H1 (cell line): ENCODE results near the gene KIAA1614. TPM values are rescaled to one million over a fixed set of nuclear protein-coding genes. Genes with fewer than 3 reads are reported as not detected.

Experiments used
- CTCF ChIA-PET: fragments of 300-600 bp; sonication (Branson Sonifier 250); formaldehyde crosslinking; loops from one replicate; lab custom pipeline; 2021; ENCODE audit not compliant: partially characterized antibody; lab: Charles Lee
- POLR2A ChIA-PET: fragments of 300-600 bp; sonication (Branson Sonifier 250); formaldehyde crosslinking; loops from one replicate; lab custom pipeline; 2021; ENCODE audit warnings: inconsistent platforms; ENCODE audit not compliant: partially characterized antibody; lab: Charles Lee
- DNase-seq, 2 experiments: peaks; one replicate each; pipeline versions ENCODE4 v3.0.0 to v3.0.0-alpha.2; 2010 to 2022; ENCODE audit warnings: low spot score in 2 of 2, low read depth in 1 of 2, mixed read lengths in 1 of 2
- FAIRE-seq: peaks from 2 replicates; lab custom pipeline; 2011; peaks lifted over from hg19 to GRCh38; lab: Jason Lieb, UNC
- H2AFZ ChIP-seq: 2 replicates; pipeline ENCODE4 v1.8.1; 2012; ENCODE audit warnings: low read length, inconsistent platforms
- H2AK5ac ChIP-seq: 2 replicates; pipeline ENCODE4 v1.6.1; 2013; ENCODE audit warnings: low read depth, low read length
- H2BK120ac ChIP-seq: replicated peaks from 2 replicates; pipeline ENCODE3; 2013; ENCODE audit warnings: low read depth, low read length, inconsistent platforms
- H2BK12ac ChIP-seq: 2 replicates; pipeline ENCODE4 v1.6.1; 2013; ENCODE audit warnings: low read depth, low read length
- H2BK15ac ChIP-seq: 2 replicates; pipeline ENCODE4 v1.6.1; 2013; ENCODE audit warnings: low read length
- H2BK20ac ChIP-seq: 2 replicates; pipeline ENCODE4 v1.6.1; 2013; ENCODE audit warnings: low read length
- H2BK5ac ChIP-seq: 2 replicates; pipeline ENCODE4 v1.6.1; 2013; ENCODE audit warnings: low read depth, low read length
- H3K14ac ChIP-seq: 2 replicates; pipeline ENCODE4 v1.6.1; 2013; ENCODE audit warnings: inconsistent platforms; ENCODE audit not compliant: insufficient read length
- H3K18ac ChIP-seq: 2 replicates; pipeline ENCODE4 v1.6.1; 2013; ENCODE audit warnings: low read length; ENCODE audit errors: extremely low read depth
- H3K23ac ChIP-seq: 2 replicates; pipeline ENCODE4 v1.6.1; 2013; ENCODE audit warnings: inconsistent platforms; ENCODE audit not compliant: insufficient read length
- H3K23me2 ChIP-seq: 2 replicates; pipeline ENCODE4 v1.6.1; 2013; ENCODE audit warnings: low read depth, low read length
- H3K27ac ChIP-seq: 2 replicates; pipeline ENCODE4 v1.6.1; 2011; ENCODE audit warnings: low read depth, low read length, inconsistent platforms
- H3K27me3 ChIP-seq, 4 experiments: replicated peaks in 1 of 4; 1 replicate in 1 of 4; 2 replicates in 3 of 4; pipeline versions ENCODE4 v1.6.1 to v1.8.1; 2011 to 2013; ENCODE audit warnings: low read length in 3 of 4, mild to moderate bottlenecking in 3 of 4, inconsistent platforms in 2 of 4, mixed read lengths in 2 of 4, moderate library complexity in 1 of 4; ENCODE audit not compliant: control insufficient read depth in 3 of 4, insufficient read depth in 3 of 4; ENCODE audit errors: extremely low read depth in 1 of 4
- H3K36me3 ChIP-seq, 4 experiments: 2 replicates each; pipeline versions ENCODE4 v1.6.1 to v1.8.1; 2011 to 2013; ENCODE audit warnings: mild to moderate bottlenecking in 4 of 4, low read length in 3 of 4, moderate library complexity in 2 of 4, control low read depth in 1 of 4, inconsistent platforms in 1 of 4; ENCODE audit not compliant: insufficient read depth in 4 of 4, control insufficient read depth in 2 of 4
- H3K4ac ChIP-seq: replicated peaks from 2 replicates; pipeline ENCODE3; 2013; ENCODE audit warnings: low read length, low read depth, mixed read lengths, inconsistent platforms; ENCODE audit not compliant: insufficient read length
- H3K4me1 ChIP-seq, 4 experiments: replicated peaks in 1 of 4; 1 replicate in 1 of 4; 2 replicates in 3 of 4; pipeline versions ENCODE4 v1.6.1 to v1.8.1; 2011 to 2013; ENCODE audit warnings: low read length in 3 of 4, inconsistent platforms in 2 of 4, mixed read lengths in 1 of 4; ENCODE audit not compliant: insufficient read depth in 4 of 4, control insufficient read depth in 3 of 4
- H3K4me2 ChIP-seq, 2 experiments: 2 replicates each; pipeline versions ENCODE4 v1.6.1 to v1.8.1; 2011 to 2013; ENCODE audit warnings: low read depth in 2 of 2, low read length in 2 of 2, control low read depth in 1 of 2, inconsistent platforms in 1 of 2, mild to moderate bottlenecking in 1 of 2; ENCODE audit not compliant: insufficient read depth in 1 of 2
- H3K4me3 ChIP-seq, 4 experiments: fragments of 200-600, 300-600 bp in 1 of 4; sonication (generic), shearing (Covaris generic), sonication (Bioruptor Twin) in 1 of 4; 2 replicates each; pipeline versions ENCODE4 v1.5.1 to v1.8.1; 2011 to 2016; ENCODE audit warnings: low read length in 4 of 4, low read depth in 3 of 4, control low read depth in 2 of 4, inconsistent platforms in 2 of 4, mild to moderate bottlenecking in 2 of 4, mixed read lengths in 1 of 4, moderate library complexity in 1 of 4; ENCODE audit not compliant: insufficient read depth in 2 of 4; ENCODE audit errors: extremely low read depth in 1 of 4
- H3K56ac ChIP-seq: replicated peaks from 2 replicates; pipeline ENCODE3; 2013; ENCODE audit warnings: low read depth, mild to moderate bottlenecking, mixed read lengths, low read length, inconsistent platforms; ENCODE audit not compliant: insufficient read length
- H3K79me1 ChIP-seq: 2 replicates; pipeline ENCODE4 v1.6.1; 2013; ENCODE audit warnings: low read depth, low read length, control low read depth
- H3K79me2 ChIP-seq, 2 experiments: 2 replicates each; pipeline versions ENCODE4 v1.6.1 to v1.8.1; 2012 to 2013; ENCODE audit warnings: low read length in 2 of 2, mild to moderate bottlenecking in 2 of 2, inconsistent platforms in 1 of 2; ENCODE audit not compliant: insufficient read depth in 2 of 2, control insufficient read depth in 1 of 2
- H3K9ac ChIP-seq, 4 experiments: replicated peaks in 1 of 4; 1 replicate in 1 of 4; 2 replicates in 3 of 4; pipeline versions ENCODE4 v1.6.1 to v1.8.1; 2011 to 2013; ENCODE audit warnings: low read depth in 3 of 4, low read length in 3 of 4, control low read depth in 2 of 4, mild to moderate bottlenecking in 2 of 4, moderate library complexity in 2 of 4, inconsistent platforms in 1 of 4; ENCODE audit errors: extremely low read depth in 1 of 4
- H3K9me3 ChIP-seq, 2 experiments: 2 replicates each; pipeline versions ENCODE4 v1.6.1 to v1.8.1; 2012 to 2013; ENCODE audit warnings: mild to moderate bottlenecking in 2 of 2, moderate library complexity in 2 of 2, control low read depth in 1 of 2, inconsistent platforms in 1 of 2, low read depth in 1 of 2, low read length in 1 of 2, mixed read lengths in 1 of 2; ENCODE audit not compliant: insufficient read depth in 2 of 2
- H4K20me1 ChIP-seq, 2 experiments: replicated peaks in 1 of 2; 2 replicates each; pipeline versions ENCODE3 to v1.8.1; 2011 to 2013; ENCODE audit warnings: inconsistent platforms in 2 of 2, low read length in 2 of 2, mild to moderate bottlenecking in 1 of 2; ENCODE audit not compliant: insufficient read depth in 2 of 2, control insufficient read depth in 1 of 2
- H4K5ac ChIP-seq: 2 replicates; pipeline ENCODE4 v1.6.1; 2013; ENCODE audit warnings: low read length, low read depth, mixed read lengths, inconsistent platforms; ENCODE audit not compliant: insufficient read length
- H4K8ac ChIP-seq: 2 replicates; pipeline ENCODE4 v1.8.0; 2013; ENCODE audit warnings: mild to moderate bottlenecking, moderate library complexity, low read length, inconsistent platforms; ENCODE audit not compliant: insufficient read depth; ENCODE audit errors: extremely low read depth
- H4K91ac ChIP-seq: replicated peaks from 2 replicates; pipeline ENCODE3; 2013; ENCODE audit warnings: low read length, mixed read lengths, inconsistent platforms; ENCODE audit not compliant: insufficient read length
- ASH2L ChIP-seq: fragments of 200-600, 300-600 bp; sonication (generic); IDR thresholded peaks from one replicate; pipeline ENCODE4 v1.7.1; 2017; ENCODE audit warnings: low read length
- CBX8 ChIP-seq: fragments of 300-800, 300-1000 bp; sonication (generic); IDR thresholded peaks from 2 replicates; pipeline ENCODE4 v1.7.1; 2016; ENCODE audit warnings: low read depth, low read length, borderline replicate concordance
- FOSL1 ChIP-seq: IDR thresholded peaks from 2 replicates; pipeline ENCODE4 v1.6.1; 2011; ENCODE audit warnings: mild to moderate bottlenecking, low read depth, low read length, moderate library complexity; ENCODE audit not compliant: insufficient read depth
- WGBS, 2 experiments: shearing (Covaris generic) in 1 of 2; methylation state at CpG; one replicate each; pipeline versions ENCODE4 v1.1.6 to v1.1.7; 2013 to 2015; ENCODE audit warnings: low lambda C conversion rate in 2 of 2, mixed read lengths in 2 of 2, inconsistent platforms in 1 of 2, low coverage in 1 of 2, missing lambda C conversion rate in 1 of 2; ENCODE audit not compliant: insufficient replicate concordance in 2 of 2, insufficient coverage in 1 of 2, insufficient read length in 1 of 2; ENCODE audit errors: extremely low coverage in 1 of 2, missing lambda C conversion rate in 1 of 2; 5-methylcytosine and 5-hydroxymethylcytosine counted together
- polyA plus RNA-seq, 7 experiments: library from polyadenylated mRNA; depleted of rRNA in 3 of 7; stranded (reverse) in 5 of 7; unstranded in 2 of 7; fragments of >200 nt in 5 of 7; fragments of 200-250 nt in 2 of 7; gene quantifications; 1 replicate in 5 of 7; 2 replicates in 1 of 7; 4 replicates in 1 of 7; pipeline versions ENCODE4 v1.2.1 to v1.2.3, GENCODE V29; 2011 to 2013; ENCODE audit warnings: missing spikeins in 2 of 7, mixed read lengths in 2 of 7
- total RNA-seq: library from RNA; stranded (reverse); fragmentation: NEBNext Ultra II Directional; extraction: Animal tissue kit (Norgen Biotek cat#: 25700); gene quantifications from 2 replicates; pipeline ENCODE4 v1.2.1, GENCODE V29; 2021

Gene KIAA1614
- total and polyA plus RNA-seq, 2 of the 8 experiments (the other 6 are each of a cell fraction or from before 2014, with no cell fraction given): 1.3 to 3.1 TPM

DNA sequence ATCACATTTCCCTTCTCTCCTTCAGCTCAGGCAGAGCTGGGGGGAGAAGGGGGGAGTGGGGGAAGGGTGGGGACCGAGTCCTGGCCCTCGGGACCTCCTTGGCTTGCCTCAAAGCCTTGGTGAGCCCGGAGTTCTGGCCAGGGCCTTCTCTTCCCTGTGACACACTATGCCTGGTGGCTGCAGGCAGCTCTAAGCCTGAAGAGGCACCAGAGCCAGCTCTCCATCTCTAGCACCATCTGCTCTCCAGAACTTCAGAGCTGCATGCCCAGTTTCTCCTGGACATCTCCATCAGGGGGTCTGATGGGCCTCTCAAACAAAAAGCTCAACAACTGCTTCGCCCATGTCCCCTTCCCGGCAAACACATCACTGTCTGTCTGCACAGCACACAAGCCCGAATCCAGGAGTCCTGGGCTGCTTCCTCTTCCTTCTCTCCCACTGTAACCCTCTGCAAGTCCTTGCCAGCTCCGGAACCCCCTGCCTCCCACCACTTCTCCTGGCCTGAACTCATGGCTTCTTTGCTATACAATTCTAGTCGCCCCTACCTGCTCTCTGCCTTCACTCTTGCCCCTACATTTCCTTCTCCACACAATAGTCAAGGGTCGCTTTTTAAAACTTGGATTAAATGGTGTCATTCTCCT lies 26.5 kb downstream of the KIAA1614 start:
- H2AK5ac ChIP-seq: no peak overlapping the region
- no peak overlapping the region for H4K8ac ChIP-seq
- DNase-seq (no peak), FAIRE-seq (no peak)
- H2BK12ac ChIP-seq: no peak overlapping the region
- H3K27me3 ChIP-seq: no peaks in the 10 kb centered on the region
- H3K18ac ChIP-seq: no peak overlapping the region
- WGBS, 2 experiments: 91% methylated on average over 6 of the region's 9 CpGs; no CpG with 5 or more reads in 1 of the 2 experiments
- H4K20me1 ChIP-seq: peaks cover 0 to 6% of the 10 kb centered on the region in 2 experiments
- no peaks in the 10 kb centered on the region for H3K36me3 ChIP-seq
- no peak overlapping the region for H3K4ac ChIP-seq
- H3K23ac ChIP-seq: no peak overlapping the region
- H3K27ac ChIP-seq: no peak overlapping the region
- no peak overlapping the region for H4K91ac ChIP-seq
- H3K4me1 ChIP-seq: peaks cover 0 to 7% (median 2%) of the 10 kb centered on the region in 4 experiments; a peak in 3 of 7 replicates
- no peak overlapping the region for H3K4me3 ChIP-seq
- H4K5ac ChIP-seq: no peak overlapping the region
- no peak overlapping the region; the same call in 1 of the 2 replicates for H2BK15ac ChIP-seq
- no peak overlapping the region for H2BK20ac ChIP-seq
- POLR2A ChIA-PET: interaction anchor here (0.7 to 1.3 kb wide), 4 partner anchors 8 to 149 kb away, joined by 3 to 6 read pairs (median 4); partner anchors contain the start of gene IER5
- no peaks in the 10 kb centered on the region for H3K23me2 ChIP-seq
- H3K4me2 ChIP-seq: no peak overlapping the region
- H2BK5ac ChIP-seq: no peak overlapping the region
- H3K79me1 ChIP-seq: no peaks in the 10 kb centered on the region
- no peaks in the 10 kb centered on the region for H3K79me2 ChIP-seq
- H2BK120ac ChIP-seq: no peak overlapping the region
- no peaks in the 10 kb centered on the region for H3K9me3 ChIP-seq
- H3K14ac ChIP-seq: no peak overlapping the region
- no peak overlapping the region for H2AFZ ChIP-seq
- CTCF ChIA-PET: interaction anchor here (0.9 to 2.8 kb wide), 7 partner anchors 10 to 646 kb away, joined by 3 to 9 read pairs (median 3); no protein-coding TSS in a partner anchor
- no peak for TF ChIP-seq FOSL1
- no peak for TF ChIP-seq ASH2L
- TF ChIP-seq CBX8: no peak
- H3K9ac ChIP-seq: no peak overlapping the region
- H3K56ac ChIP-seq: no peak overlapping the region
